CD4-positive, alpha-beta T cell treated with Interferon alpha-2 for 1 hour (primary cell): ENCODE results near the gene IKBKE.

ENCODE experiments used
- DNase-seq, 2 donors: peaks; one replicate each; pipeline ENCODE4 v3.0.0-alpha.2; 2020 to 2022

IKBKE gene

GRCh38 chr1:206514813-206515387, 44.6 kb downstream of the IKBKE start:
- DNase-seq: peak in 1 of 2 donors; percentile 12

- peak in 1 of 2 donors; percentile 25 for DNase-seq
These were observed 46.4 kb downstream of the IKBKE start for GRCh38 chr1:206516728-206516990.

GRCh38 chr1:206517784-206518183, 47.5 kb downstream of the IKBKE start:
- no peak for DNase-seq

- no peak for DNase-seq
These were observed 47.9 kb downstream of the IKBKE start for GRCh38 chr1:206518206-206518605.

- no peak for DNase-seq
These were observed 48.5 kb downstream of the IKBKE start for GRCh38 chr1:206518743-206519142.

- DNase-seq: no peak
These were observed 50.9 kb downstream of the IKBKE start for GRCh38 chr1:206521127-206521526.

GRCh38 chr1:206521694-206522402, 51.6 kb downstream of the IKBKE start:
- no peak for DNase-seq

- DNase-seq: no peak
These were observed 54.6 kb downstream of the IKBKE start for GRCh38 chr1:206524739-206525364.

GRCh38 chr1:206526064-206526911, 56.0 kb downstream of the IKBKE start:
- DNase-seq: no peak

GRCh38 chr1:206529425-206529824, 59.1 kb downstream of the IKBKE start:
- no peak for DNase-seq

GRCh38 chr1:206532368-206532767, 62.1 kb downstream of the IKBKE start:
- no peak for DNase-seq

- no peak for DNase-seq
These were observed 64.3 kb downstream of the IKBKE start for GRCh38 chr1:206534552-206534951.

- no peak for DNase-seq
These were observed 65.5 kb downstream of the IKBKE start for GRCh38 chr1:206535853-206536188.

- DNase-seq: no peak
These were observed 66.9 kb downstream of the IKBKE start for GRCh38 chr1:206537141-206537540.

- no peak for DNase-seq
These were observed 68.0 kb downstream of the IKBKE start for GRCh38 chr1:206538086-206538770.

GRCh38 chr1:206538901-206539640, 68.8 kb downstream of the IKBKE start:
- no peak for DNase-seq

- DNase-seq: no peak
These were observed 69.9 kb downstream of the IKBKE start for GRCh38 chr1:206540044-206540780.

GRCh38 chr1:206541236-206541833, 71.1 kb downstream of the IKBKE start:
- no peak for DNase-seq

- peak; percentile 77 to 84 for DNase-seq
These were observed 74.4 kb downstream of the IKBKE start for GRCh38 chr1:206544562-206545257.

- DNase-seq: no peak
These were observed 75.1 kb downstream of the IKBKE start for GRCh38 chr1:206545351-206545750.
